ENCODE measurements around the gene PHTF2.
A peak's percentile ranks its signal among the peaks of the same experiment; 100 is the strongest.

Gene PHTF2

DNA sequence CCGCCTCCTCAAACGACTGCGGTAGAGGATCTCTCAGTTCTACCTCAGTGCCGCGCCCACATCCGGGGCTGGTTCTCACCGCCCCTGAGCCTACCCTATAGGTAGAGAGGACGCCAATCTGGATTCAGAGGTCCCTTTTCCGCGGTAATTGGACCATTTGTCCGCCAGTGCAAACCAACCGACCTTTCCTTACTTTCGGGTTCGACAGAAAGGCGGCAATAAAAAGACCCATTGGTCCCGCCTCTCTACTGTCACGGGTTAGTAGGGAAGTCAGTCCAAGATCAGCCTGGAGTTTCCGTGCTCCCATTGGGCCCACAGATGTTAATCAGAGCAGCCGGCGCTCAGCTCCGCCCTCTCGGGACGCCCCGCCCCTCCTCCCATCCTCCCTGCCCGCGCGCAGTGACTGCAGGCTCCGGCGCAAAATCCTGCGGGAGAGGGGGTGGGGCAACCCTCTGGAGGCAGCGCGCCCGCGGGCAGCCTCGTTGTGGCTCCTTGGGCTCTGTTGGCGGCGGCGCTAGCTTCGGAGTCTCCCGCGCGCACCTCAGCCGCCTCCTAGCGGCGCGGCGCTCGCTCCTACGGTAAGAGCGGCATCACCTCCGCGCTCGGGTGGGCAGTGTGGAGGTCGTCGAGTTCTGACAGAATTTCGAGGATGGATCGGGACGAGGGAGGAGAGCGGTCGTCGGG, at the start of gene PHTF2, which contains the start of gene TMEM60:
Gene PHTF2, plus strand, starts transcription at position 380 of the 684 bp plus-strand sequence.
Gene TMEM60, minus strand, starts transcription at position 41 of the 684 bp plus-strand sequence. CDS start 4,061 bp downstream, outside the sequence.
- DNase-seq (ENCODE audit: low read depth), result peak; percentile 100
- peak; percentile 65 for TF ChIP-seq CTCF (IDR thresholded peaks at IDR 0.05; ENCODE audit: low read depth, low read length, missing control alignments)
- in situ Hi-C loops (cut with HindIII; ENCODE audit: low sequenced_read_pairs), result loop anchor here (5.0 kb wide), 1 partner anchor 49 kb away; no protein-coding TSS in a partner anchor
- peak within 1 kb of the TSS; percentile 95 for H3K4me3 ChIP-seq (ENCODE audit: low read depth, low read length)

DNA sequence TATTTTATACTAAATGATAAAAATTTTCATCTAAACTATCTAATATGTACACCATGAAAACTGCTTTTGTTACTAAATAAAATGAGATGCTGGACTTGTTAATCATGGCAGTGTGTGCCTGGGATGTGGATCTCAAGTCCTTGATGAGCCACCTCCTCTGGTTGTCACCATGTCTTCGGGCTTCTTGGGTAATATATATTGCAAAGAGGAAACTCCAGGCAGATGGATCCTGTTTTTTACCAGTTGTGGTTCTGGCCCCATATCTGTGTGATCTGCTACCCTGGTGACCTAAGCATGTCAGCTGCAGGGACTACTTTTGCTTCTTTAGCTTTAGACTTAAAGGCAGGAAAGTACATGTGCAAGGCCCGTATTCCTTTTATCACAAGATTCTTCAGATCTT, 46.6 kb upstream of the PHTF2 start:
- no peak for DNase-seq (ENCODE audit: low read depth)
- no peak for TF ChIP-seq CTCF (IDR thresholded peaks at IDR 0.05; ENCODE audit: low read depth, low read length, missing control alignments)
- in situ Hi-C loops (cut with HindIII; ENCODE audit: low sequenced_read_pairs), result no loop called here
- no peak overlapping the region for H3K4me3 ChIP-seq (ENCODE audit: low read depth, low read length)

DNA sequence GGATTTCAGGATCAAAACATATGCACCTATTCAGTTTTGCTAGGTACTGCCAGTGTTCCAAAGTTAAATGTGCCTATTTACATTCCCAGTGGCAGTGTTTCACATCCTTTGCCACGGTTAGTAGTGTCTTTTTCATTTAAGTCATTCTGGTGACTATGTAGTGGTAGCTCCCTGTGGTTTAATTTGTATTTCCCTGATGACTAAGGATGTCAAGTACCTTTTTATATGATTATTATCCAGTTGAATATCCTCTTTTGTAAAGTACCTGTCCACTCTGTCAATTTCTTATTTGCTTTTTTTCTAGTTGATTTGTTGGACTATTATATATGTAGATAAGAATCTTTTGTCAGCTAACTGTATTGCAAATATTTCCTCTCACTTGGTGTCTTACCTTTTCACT, 45.4 kb upstream of the PHTF2 start:
- no peak for DNase-seq (ENCODE audit: low read depth)
- TF ChIP-seq CTCF (IDR thresholded peaks at IDR 0.05; ENCODE audit: low read depth, low read length, missing control alignments), result no peak
- H3K4me3 ChIP-seq (ENCODE audit: low read depth, low read length), result no peak overlapping the region
- in situ Hi-C loops (cut with HindIII; ENCODE audit: low sequenced_read_pairs), result no loop called here

DNA sequence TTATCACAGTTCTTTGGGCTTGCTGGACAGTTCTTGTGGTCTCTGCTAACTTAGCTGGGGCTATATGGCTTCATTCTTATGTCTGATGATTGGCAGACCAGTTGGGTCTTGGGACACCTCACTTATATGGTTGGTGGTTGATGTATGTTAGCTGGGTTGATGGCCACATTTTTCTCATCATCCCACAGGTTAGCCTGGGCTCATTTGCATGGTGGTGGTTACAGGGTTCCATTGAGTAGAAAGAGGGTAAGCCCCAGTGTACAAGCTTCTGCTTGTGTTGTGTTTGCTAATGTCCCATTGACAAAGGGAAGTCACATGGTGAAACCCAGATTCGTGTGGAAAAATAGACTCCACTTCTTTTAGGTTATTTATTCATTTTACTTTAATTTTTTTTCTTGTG, 41.0 kb upstream of the PHTF2 start:
- in situ Hi-C loops (cut with HindIII; ENCODE audit: low sequenced_read_pairs), result no loop called here
- DNase-seq (ENCODE audit: low read depth), result no peak
- no peak overlapping the region for H3K4me3 ChIP-seq (ENCODE audit: low read depth, low read length)
- no peak for TF ChIP-seq CTCF (IDR thresholded peaks at IDR 0.05; ENCODE audit: low read depth, low read length, missing control alignments)

- peak; percentile 69 for DNase-seq (ENCODE audit: low read depth)
- TF ChIP-seq CTCF (IDR thresholded peaks at IDR 0.05; ENCODE audit: low read depth, low read length, missing control alignments), result peak; percentile 67
- no peak overlapping the region for H3K4me3 ChIP-seq (ENCODE audit: low read depth, low read length)
- in situ Hi-C loops (cut with HindIII; ENCODE audit: low sequenced_read_pairs), result no loop called here
Measured at GRCh38 chr7:77759294-77759889, 39.2 kb upstream of the PHTF2 start.

GRCh38 chr7:77760809-77761453, 37.6 kb upstream of the PHTF2 start:
- no peak overlapping the region for H3K4me3 ChIP-seq (ENCODE audit: low read depth, low read length)
- no peak for DNase-seq (ENCODE audit: low read depth)
- TF ChIP-seq CTCF (IDR thresholded peaks at IDR 0.05; ENCODE audit: low read depth, low read length, missing control alignments), result no peak
- in situ Hi-C loops (cut with HindIII; ENCODE audit: low sequenced_read_pairs), result no loop called here

Data from astrocyte of the cerebellum (primary cell).